GM13976 (cell line): ENCODE results near the gene SPARC.
"Not testable (repeated sequence)": the region's sequence is repeated elsewhere in the genome, so short reads cannot be mapped to it uniquely, and the experiment has no call there.

Experiments used
- DNase-seq: peaks from one replicate; pipeline ENCODE4 v3.0.0; 2012; ENCODE audit warnings: low spot score
- in situ Hi-C: fragments of 300-500 bp; cut with MboI; formaldehyde crosslinking; loops from one replicate; pipeline ENCODE4 v1.12.0; 2022; ENCODE audit warnings: low sequenced_read_pairs, mixed read lengths, inconsistent platforms; ENCODE audit not compliant: unreplicated experiment
- TF ChIP-seq, protein P1 (sequence below): IDR thresholded peaks from 2 replicates; pipeline ENCODE4 v1.5.1; 2012; ENCODE audit warnings: borderline replicate concordance, mild to moderate bottlenecking; ENCODE audit not compliant: insufficient read depth; ENCODE audit errors: extremely low read depth, missing control alignments, control extremely low read depth

The SPARC gene

GRCh38 chr5:151695464-151695863 is 8.7 kb upstream of the SPARC start:
- DNase-seq, result no peak
- TF ChIP-seq, protein P1, sequence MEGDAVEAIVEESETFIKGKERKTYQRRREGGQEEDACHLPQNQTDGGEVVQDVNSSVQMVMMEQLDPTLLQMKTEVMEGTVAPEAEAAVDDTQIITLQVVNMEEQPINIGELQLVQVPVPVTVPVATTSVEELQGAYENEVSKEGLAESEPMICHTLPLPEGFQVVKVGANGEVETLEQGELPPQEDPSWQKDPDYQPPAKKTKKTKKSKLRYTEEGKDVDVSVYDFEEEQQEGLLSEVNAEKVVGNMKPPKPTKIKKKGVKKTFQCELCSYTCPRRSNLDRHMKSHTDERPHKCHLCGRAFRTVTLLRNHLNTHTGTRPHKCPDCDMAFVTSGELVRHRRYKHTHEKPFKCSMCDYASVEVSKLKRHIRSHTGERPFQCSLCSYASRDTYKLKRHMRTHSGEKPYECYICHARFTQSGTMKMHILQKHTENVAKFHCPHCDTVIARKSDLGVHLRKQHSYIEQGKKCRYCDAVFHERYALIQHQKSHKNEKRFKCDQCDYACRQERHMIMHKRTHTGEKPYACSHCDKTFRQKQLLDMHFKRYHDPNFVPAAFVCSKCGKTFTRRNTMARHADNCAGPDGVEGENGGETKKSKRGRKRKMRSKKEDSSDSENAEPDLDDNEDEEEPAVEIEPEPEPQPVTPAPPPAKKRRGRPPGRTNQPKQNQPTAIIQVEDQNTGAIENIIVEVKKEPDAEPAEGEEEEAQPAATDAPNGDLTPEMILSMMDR, result no peak
- in situ Hi-C loops, result no loop called here

DNA sequence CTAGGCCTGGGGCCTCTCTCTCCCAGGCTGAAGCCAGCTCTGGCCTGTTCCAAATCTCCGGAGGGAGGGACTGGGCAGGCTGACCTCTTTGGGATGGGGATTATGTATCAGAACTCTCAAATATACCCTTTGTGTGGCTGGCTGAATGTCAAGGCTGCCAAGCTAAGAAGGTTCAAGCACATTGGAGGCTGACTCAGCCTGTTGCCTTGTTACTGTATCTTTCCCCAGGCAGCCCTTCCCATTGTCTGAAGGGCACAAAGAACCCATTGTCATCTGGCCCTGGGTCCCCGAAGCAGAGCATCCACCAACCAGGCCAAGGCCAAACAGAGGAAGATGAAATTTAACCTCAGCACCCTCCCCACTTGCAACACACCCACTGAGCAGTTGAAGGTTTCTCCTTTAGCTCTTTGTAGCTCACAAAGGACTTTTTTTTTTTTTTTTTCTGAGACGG is 7.3 kb upstream of the SPARC start:
- in situ Hi-C loops, result no loop called here

GRCh38 chr5:151692312-151692711 is 5.6 kb upstream of the SPARC start:
- in situ Hi-C loops, result no loop called here
- DNase-seq, result no peak
- TF ChIP-seq, protein P1, result no peak

More for the DNA sequence above, 7.3 kb upstream of the SPARC start:
- TF ChIP-seq, protein P1, result no peak
- no peak for DNase-seq

GRCh38 chr5:151691706-151692105 is 5.0 kb upstream of the SPARC start:
- in situ Hi-C loops, result no loop called here
- TF ChIP-seq, protein P1, result no peak
- no peak for DNase-seq

DNA sequence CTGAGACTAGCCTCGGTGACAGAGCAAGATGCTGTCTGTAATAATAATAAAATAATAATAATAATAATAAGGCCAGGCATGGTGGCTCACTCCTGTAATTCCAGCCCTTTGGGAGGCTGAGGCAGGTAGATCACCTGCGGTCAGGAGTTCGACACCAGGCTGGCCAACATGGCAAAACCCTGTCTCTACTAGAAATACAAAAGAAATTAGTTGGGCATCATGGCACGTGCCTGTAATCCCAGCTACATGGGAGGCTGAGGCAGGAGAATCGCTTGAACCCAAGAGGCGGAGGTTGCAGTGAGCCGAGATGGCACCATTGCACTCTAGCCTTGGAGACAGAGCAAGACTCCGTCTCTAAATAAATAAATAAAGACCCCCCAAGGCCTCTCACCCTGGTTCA is 2.9 kb upstream of the SPARC start:
- DNase-seq, in situ Hi-C loops: not testable (repeated sequence)

- TF ChIP-seq, protein P1, result no peak
- DNase-seq, result no peak
- in situ Hi-C loops, result no loop called here
Measured at GRCh38 chr5:151688436-151688835, 1.7 kb upstream of the SPARC start.

GRCh38 chr5:151685749-151686673 is 704 bp downstream of the SPARC start:
- in situ Hi-C loops, result no loop called here
- TF ChIP-seq, protein P1, result no peak
- DNase-seq, result no peak
